Measurements from ENCODE around the gene PPP2R2C.

- TF ChIP-seq POLR2AphosphoS5 (IDR thresholded peaks at IDR 0.05) (no peak), POLR2A (IDR thresholded peaks at IDR 0.05) (no peak)
- TF ChIP-seq, protein P1, sequence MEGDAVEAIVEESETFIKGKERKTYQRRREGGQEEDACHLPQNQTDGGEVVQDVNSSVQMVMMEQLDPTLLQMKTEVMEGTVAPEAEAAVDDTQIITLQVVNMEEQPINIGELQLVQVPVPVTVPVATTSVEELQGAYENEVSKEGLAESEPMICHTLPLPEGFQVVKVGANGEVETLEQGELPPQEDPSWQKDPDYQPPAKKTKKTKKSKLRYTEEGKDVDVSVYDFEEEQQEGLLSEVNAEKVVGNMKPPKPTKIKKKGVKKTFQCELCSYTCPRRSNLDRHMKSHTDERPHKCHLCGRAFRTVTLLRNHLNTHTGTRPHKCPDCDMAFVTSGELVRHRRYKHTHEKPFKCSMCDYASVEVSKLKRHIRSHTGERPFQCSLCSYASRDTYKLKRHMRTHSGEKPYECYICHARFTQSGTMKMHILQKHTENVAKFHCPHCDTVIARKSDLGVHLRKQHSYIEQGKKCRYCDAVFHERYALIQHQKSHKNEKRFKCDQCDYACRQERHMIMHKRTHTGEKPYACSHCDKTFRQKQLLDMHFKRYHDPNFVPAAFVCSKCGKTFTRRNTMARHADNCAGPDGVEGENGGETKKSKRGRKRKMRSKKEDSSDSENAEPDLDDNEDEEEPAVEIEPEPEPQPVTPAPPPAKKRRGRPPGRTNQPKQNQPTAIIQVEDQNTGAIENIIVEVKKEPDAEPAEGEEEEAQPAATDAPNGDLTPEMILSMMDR (IDR thresholded peaks at IDR 0.05), result no peak
Measured at GRCh38 chr4:6290256-6290655, 182.2 kb downstream of the PPP2R2C start.
